K562 (cell line): ENCODE data around the gene PUSL1. TPM values are rescaled to one million over a fixed set of nuclear protein-coding genes. Genes with fewer than 3 reads are reported as not detected.

Source experiments
- ARID1B ChIP-seq: fragments of 450-650 bp; IDR thresholded peaks from 2 replicates; pipeline ENCODE4 v1.6.1; 2016; ENCODE audit warnings: antibody characterized with exemption, mild to moderate bottlenecking, inconsistent platforms
- CHD1 ChIP-seq: fragments of 200-600 bp; sonication (generic); IDR thresholded peaks from one replicate; pipeline ENCODE4 v1.6.1; 2012; ENCODE audit warnings: mild to moderate bottlenecking, moderate library complexity, low read length, inconsistent platforms
- HMGXB4 ChIP-seq: sonication (generic); formaldehyde crosslinking; IDR thresholded peaks from 2 replicates; pipeline ENCODE4 v1.8.1; 2023; ENCODE audit warnings: mild to moderate bottlenecking, missing genetic modification reagents
- HSF4 ChIP-seq: fragments of 250-450 bp; sonication (Bioruptor Pico); IDR thresholded peaks from 2 replicates; pipeline ENCODE4 v2.1.2; 2022; ENCODE audit warnings: mild to moderate bottlenecking, moderate library complexity, borderline replicate concordance
- MCM3 ChIP-seq: fragments of 450-650 bp; IDR thresholded peaks from 2 replicates; pipeline ENCODE4 v1.6.1; 2016
- MTF1 ChIP-seq: fragments of 250-450 bp; sonication (Bioruptor Pico); IDR thresholded peaks from 2 replicates; pipeline ENCODE4 v1.9.0; 2021; ENCODE audit warnings: moderate library complexity, mild to moderate bottlenecking, inconsistent platforms, borderline replicate concordance
- NCOR1 ChIP-seq: fragments of 450-650 bp; IDR thresholded peaks from 2 replicates; pipeline ENCODE4 v1.6.1; 2016; ENCODE audit warnings: mild to moderate bottlenecking, moderate library complexity
- NR3C1 ChIP-seq: sonication (generic); formaldehyde crosslinking; IDR thresholded peaks from 2 replicates; pipeline ENCODE4 v1.8.1; 2022; ENCODE audit warnings: missing genetic modification reagents
- POLR2A ChIP-seq: fragments of 450-650 bp; conservative IDR thresholded peaks from 2 replicates; pipeline ENCODE4 v1.6.1; 2016
- POLR2G ChIP-seq: fragments of 200-400 bp; formaldehyde crosslinking; IDR thresholded peaks from 2 replicates; pipeline ENCODE4 v1.6.1; 2017; ENCODE audit warnings: low read depth, mild to moderate bottlenecking, antibody characterized with exemption, low read length, moderate library complexity
- SP2 ChIP-seq: IDR thresholded peaks from 2 replicates; pipeline ENCODE4 v1.6.1; 2011; ENCODE audit warnings: mild to moderate bottlenecking, low read depth, low read length, moderate library complexity; ENCODE audit not compliant: poor library complexity, severe bottlenecking; ENCODE audit errors: extremely low read depth
- SPI1 ChIP-seq: IDR thresholded peaks from 2 replicates; pipeline ENCODE4 v1.6.1; 2011; ENCODE audit warnings: low read depth, low read length, control low read depth, borderline replicate concordance
- TCF7L2 ChIP-seq: fragments of 150-350 bp; IDR thresholded peaks from 2 replicates; pipeline ENCODE4 v1.6.1; 2016; ENCODE audit warnings: low read depth, mild to moderate bottlenecking, low read length, moderate library complexity
- WHSC1 ChIP-seq: IDR thresholded peaks from one replicate; pipeline ENCODE4 v1.6.1; 2012; ENCODE audit warnings: low read length, control low read depth, inconsistent platforms
- ZBTB17 ChIP-seq: fragments of 450-650 bp; formaldehyde crosslinking; IDR thresholded peaks from 2 replicates; pipeline ENCODE4 v1.4.0; 2020; ENCODE audit warnings: mild to moderate bottlenecking
- polyA plus RNA-seq, 8 experiments: library from polyadenylated mRNA; depleted of rRNA in 4 of 8; stranded (reverse) in 5 of 8; unstranded in 3 of 8; fragments of >200 nt; fragmentation: Nextera tagmentation in 2 of 8; fragmentation: Illumina TruSeq in 1 of 8; extraction: Ambion mirVana in 2 of 8; extraction: Trizol in 1 of 8; gene quantifications; 2 replicates each; pipeline versions ENCODE4 v1.2.1 to v1.2.3, GENCODE V29; 2011 to 2014; ENCODE audit warnings: inconsistent platforms in 1 of 8, missing spikeins in 1 of 8
- total RNA-seq, 7 experiments: library from RNA; depleted of rRNA in 6 of 7; stranded (reverse); fragments of >200 nt in 6 of 7; fragmentation: Illumina TruSeq in 2 of 7; extraction: Trizol in 2 of 7; gene quantifications; 2 replicates each; pipeline versions ENCODE4 v1.2.1 to v1.2.3, GENCODE V29; 2011 to 2021; ENCODE audit warnings: low replicate concordance in 1 of 7
- TF ChIP-seq, protein P1 (sequence below): fragments of 450-650 bp; formaldehyde crosslinking; IDR thresholded peaks from 2 replicates; pipeline ENCODE4 v1.4.0; 2020; ENCODE audit warnings: mild to moderate bottlenecking, moderate library complexity
- TF ChIP-seq, protein P2 (sequence below), 2 experiments: fragments of 450-650 bp in 1 of 2; sonication (generic) in 1 of 2; formaldehyde crosslinking in 1 of 2; IDR thresholded peaks in 1 of 2; conservative IDR thresholded peaks in 1 of 2; 2 replicates each; pipeline versions ENCODE4 v1.6.1 to v1.8.1; 2016 to 2023; ENCODE audit warnings: mild to moderate bottlenecking in 2 of 2, moderate library complexity in 2 of 2, inconsistent platforms in 1 of 2, missing genetic modification reagents in 1 of 2
- TF ChIP-seq, protein P3 (sequence below): fragments of 250-450 bp; sonication (Bioruptor Pico); IDR thresholded peaks from 2 replicates; pipeline ENCODE4 v1.5.0; 2020; ENCODE audit warnings: mild to moderate bottlenecking, borderline replicate concordance

Gene PUSL1
- total and polyA plus RNA-seq, 9 of the 15 experiments (the other 6 are each of a cell fraction or from before 2014, with no cell fraction given) = 0.62 to 86.9 (median 13.6) TPM

DNA sequence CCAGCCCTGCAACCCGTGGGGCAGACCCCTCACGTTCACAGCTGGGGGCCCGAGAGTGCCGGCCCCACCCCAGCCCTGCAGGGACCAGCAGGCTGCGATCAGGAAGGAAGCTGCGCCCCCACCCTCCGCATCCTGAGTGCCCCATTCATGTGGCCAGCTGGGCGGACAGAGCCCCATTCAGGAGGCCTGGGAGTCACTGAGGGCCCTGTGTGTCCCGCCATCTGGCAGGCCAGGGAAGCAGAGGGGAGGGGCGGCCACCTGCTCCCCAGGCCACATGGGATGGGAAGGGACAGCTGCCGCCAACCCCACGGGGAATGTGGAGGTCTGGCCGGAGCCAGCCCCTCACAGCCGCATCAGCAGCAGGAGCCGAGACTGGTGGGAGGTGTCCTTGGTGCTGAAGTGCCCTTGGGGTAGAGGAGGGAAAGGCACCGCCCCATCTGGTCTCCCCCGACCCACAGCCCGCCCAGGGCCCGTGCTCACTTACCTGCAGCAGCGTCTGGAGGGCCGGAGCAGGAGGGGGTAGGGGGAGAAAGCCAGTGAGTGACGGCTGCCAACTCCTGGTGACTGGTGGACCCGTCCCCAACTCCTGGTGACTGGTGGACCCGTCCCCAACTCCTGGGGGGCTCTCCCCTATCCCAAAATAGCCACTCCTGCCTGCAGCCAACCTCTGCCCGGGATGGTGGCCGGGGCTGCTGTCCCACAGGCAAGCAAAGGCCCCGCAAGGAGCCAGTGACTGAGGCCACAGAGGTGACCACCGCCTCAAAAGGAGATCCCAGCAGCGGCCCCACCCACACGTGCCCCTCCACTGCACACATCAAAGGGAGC lies 9.3 kb upstream of the PUSL1 start (continued):
- TF ChIP-seq HMGXB4 (CRISPR knock-in tag) = no peak
- TF ChIP-seq, protein P1, sequence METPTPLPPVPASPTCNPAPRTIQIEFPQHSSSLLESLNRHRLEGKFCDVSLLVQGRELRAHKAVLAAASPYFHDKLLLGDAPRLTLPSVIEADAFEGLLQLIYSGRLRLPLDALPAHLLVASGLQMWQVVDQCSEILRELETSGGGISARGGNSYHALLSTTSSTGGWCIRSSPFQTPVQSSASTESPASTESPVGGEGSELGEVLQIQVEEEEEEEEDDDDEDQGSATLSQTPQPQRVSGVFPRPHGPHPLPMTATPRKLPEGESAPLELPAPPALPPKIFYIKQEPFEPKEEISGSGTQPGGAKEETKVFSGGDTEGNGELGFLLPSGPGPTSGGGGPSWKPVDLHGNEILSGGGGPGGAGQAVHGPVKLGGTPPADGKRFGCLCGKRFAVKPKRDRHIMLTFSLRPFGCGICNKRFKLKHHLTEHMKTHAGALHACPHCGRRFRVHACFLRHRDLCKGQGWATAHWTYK (CRISPR knock-in tag) = no peak
- peak; percentile 69 for TF ChIP-seq POLR2G
- no peak for TF ChIP-seq MCM3
- TF ChIP-seq ARID1B = no peak
- peak; percentile 48 for TF ChIP-seq NR3C1 (CRISPR knock-in tag)
- TF ChIP-seq, protein P2, sequence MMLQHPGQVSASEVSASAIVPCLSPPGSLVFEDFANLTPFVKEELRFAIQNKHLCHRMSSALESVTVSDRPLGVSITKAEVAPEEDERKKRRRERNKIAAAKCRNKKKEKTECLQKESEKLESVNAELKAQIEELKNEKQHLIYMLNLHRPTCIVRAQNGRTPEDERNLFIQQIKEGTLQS (IDR thresholded peaks at IDR 0.05) = no peak
- TF ChIP-seq, protein P2 (CRISPR knock-in tag; conservative IDR thresholded peaks at IDR 0.05) = no peak
- TF ChIP-seq SPI1 = no peak
- no peak for TF ChIP-seq SP2
- TF ChIP-seq ZBTB17 (CRISPR knock-in tag) = no peak
- no peak for TF ChIP-seq CHD1
- no peak for TF ChIP-seq TCF7L2
- no peak for TF ChIP-seq HSF4 (CRISPR knock-in tag)
- no peak; the same call in 1 of the 2 replicates for TF ChIP-seq POLR2A
- no peak for TF ChIP-seq WHSC1
- TF ChIP-seq, protein P3, sequence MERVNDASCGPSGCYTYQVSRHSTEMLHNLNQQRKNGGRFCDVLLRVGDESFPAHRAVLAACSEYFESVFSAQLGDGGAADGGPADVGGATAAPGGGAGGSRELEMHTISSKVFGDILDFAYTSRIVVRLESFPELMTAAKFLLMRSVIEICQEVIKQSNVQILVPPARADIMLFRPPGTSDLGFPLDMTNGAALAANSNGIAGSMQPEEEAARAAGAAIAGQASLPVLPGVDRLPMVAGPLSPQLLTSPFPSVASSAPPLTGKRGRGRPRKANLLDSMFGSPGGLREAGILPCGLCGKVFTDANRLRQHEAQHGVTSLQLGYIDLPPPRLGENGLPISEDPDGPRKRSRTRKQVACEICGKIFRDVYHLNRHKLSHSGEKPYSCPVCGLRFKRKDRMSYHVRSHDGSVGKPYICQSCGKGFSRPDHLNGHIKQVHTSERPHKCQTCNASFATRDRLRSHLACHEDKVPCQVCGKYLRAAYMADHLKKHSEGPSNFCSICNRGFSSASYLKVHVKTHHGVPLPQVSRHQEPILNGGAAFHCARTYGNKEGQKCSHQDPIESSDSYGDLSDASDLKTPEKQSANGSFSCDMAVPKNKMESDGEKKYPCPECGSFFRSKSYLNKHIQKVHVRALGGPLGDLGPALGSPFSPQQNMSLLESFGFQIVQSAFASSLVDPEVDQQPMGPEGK (CRISPR knock-in tag) = no peak
- no peak for TF ChIP-seq NCOR1
- TF ChIP-seq MTF1 (CRISPR knock-in tag) = no peak
